HepG2 (cell line): Measurements from ENCODE around the gene TTPAL. TPM values are rescaled to one million over a fixed set of nuclear protein-coding genes. Genes with fewer than 3 reads are reported as not detected.

ENCODE experiments used
- ADNP ChIP-seq: sonication (generic); formaldehyde crosslinking; IDR thresholded peaks from 2 replicates; pipeline ENCODE4 v1.4.0; 2020; ENCODE audit warnings: missing genetic modification reagents
- CREB1 ChIP-seq, 2 experiments: fragments of 450-650 bp in 1 of 2; IDR thresholded peaks; 2 replicates each; pipeline ENCODE4 v1.6.1; 2016 to 2017; ENCODE audit warnings: control low read depth in 1 of 2, mild to moderate bottlenecking in 1 of 2, missing compliant biosample characterization in 1 of 2, missing genetic modification characterization in 1 of 2
- ELF3 ChIP-seq: IDR thresholded peaks from 2 replicates; pipeline ENCODE4 v1.6.1; 2016; ENCODE audit warnings: missing genetic modification reagents, missing compliant biosample characterization
- HMGA1 ChIP-seq: sonication (generic); formaldehyde crosslinking; conservative IDR thresholded peaks from 2 replicates; pipeline ENCODE4 v1.4.0; 2020; ENCODE audit warnings: missing genetic modification reagents
- HOXD1 ChIP-seq: sonication (generic); formaldehyde crosslinking; IDR thresholded peaks from 2 replicates; pipeline ENCODE4 v1.5.0; 2020; ENCODE audit warnings: missing genetic modification reagents
- NFRKB ChIP-seq: fragments of 450-650 bp; IDR thresholded peaks from 2 replicates; pipeline ENCODE4 v1.6.1; 2017
- PAWR ChIP-seq: sonication (generic); formaldehyde crosslinking; IDR thresholded peaks from 2 replicates; pipeline ENCODE4 v1.4.0; 2020; ENCODE audit warnings: missing genetic modification reagents, mild to moderate bottlenecking, borderline replicate concordance
- PCBP1 ChIP-seq: fragments of 200-400 bp; formaldehyde crosslinking; IDR thresholded peaks from 2 replicates; pipeline ENCODE4 v1.6.1; 2017; ENCODE audit warnings: mild to moderate bottlenecking, low read depth, low read length, borderline replicate concordance
- PRPF4 ChIP-seq: fragments of 200-400 bp; formaldehyde crosslinking; IDR thresholded peaks from 2 replicates; pipeline ENCODE4 v1.6.1; 2016; ENCODE audit warnings: low read length, low read depth; ENCODE audit not compliant: poor library complexity, severe bottlenecking
- RFX1 ChIP-seq: fragments of 450-650 bp; IDR thresholded peaks from 2 replicates; pipeline ENCODE4 v1.6.1; 2017
- SETDB1 ChIP-seq: sonication (generic); formaldehyde crosslinking; IDR thresholded peaks from 2 replicates; pipeline ENCODE4 v1.5.1; 2020; ENCODE audit warnings: missing genetic modification reagents, mild to moderate bottlenecking, borderline replicate concordance
- SP2 ChIP-seq: sonication (generic); formaldehyde crosslinking; IDR thresholded peaks from 2 replicates; pipeline ENCODE4 v1.5.1; 2020; ENCODE audit warnings: mild to moderate bottlenecking, missing genetic modification reagents
- SSRP1 ChIP-seq: IDR thresholded peaks from 2 replicates; pipeline ENCODE4 v1.6.1; 2016; ENCODE audit warnings: control low read depth
- TEAD2 ChIP-seq: sonication (generic); formaldehyde crosslinking; IDR thresholded peaks from 2 replicates; pipeline ENCODE4 v1.9.0; 2021; ENCODE audit warnings: missing genetic modification reagents
- THYN1 ChIP-seq: sonication (generic); formaldehyde crosslinking; IDR thresholded peaks from 2 replicates; pipeline ENCODE4 v1.8.1; 2023; ENCODE audit warnings: low read depth, mild to moderate bottlenecking, moderate library complexity, missing genetic modification reagents, borderline replicate concordance
- U2AF1 ChIP-seq: fragments of 200-400 bp; formaldehyde crosslinking; optimal IDR thresholded peaks from 2 replicates; pipeline ENCODE3; 2017; ENCODE audit warnings: mild to moderate bottlenecking, low read depth, low read length
- YEATS2 ChIP-seq: sonication (generic); formaldehyde crosslinking; IDR thresholded peaks from 2 replicates; pipeline ENCODE4 v1.4.0; 2020; ENCODE audit warnings: missing genetic modification reagents, borderline replicate concordance
- ZBTB34 ChIP-seq: sonication (generic); formaldehyde crosslinking; IDR thresholded peaks from 2 replicates; pipeline ENCODE4 v1.8.0; 2022; ENCODE audit warnings: mild to moderate bottlenecking, missing genetic modification reagents
- ZBTB42 ChIP-seq: sonication (generic); formaldehyde crosslinking; IDR thresholded peaks from 2 replicates; pipeline ENCODE4 v1.5.0; 2020; ENCODE audit warnings: mild to moderate bottlenecking, missing genetic modification reagents
- ZNF263 ChIP-seq: sonication (generic); formaldehyde crosslinking; IDR thresholded peaks from 2 replicates; pipeline ENCODE4 v1.4.0; 2020; ENCODE audit warnings: missing genetic modification reagents
- ZNF329 ChIP-seq: sonication (generic); formaldehyde crosslinking; IDR thresholded peaks from 2 replicates; pipeline ENCODE4 v1.9.0; 2021; ENCODE audit warnings: low read depth, mild to moderate bottlenecking, missing genetic modification reagents
- ZNF34 ChIP-seq: sonication (generic); formaldehyde crosslinking; IDR thresholded peaks from 2 replicates; pipeline ENCODE4 v1.4.0; 2020; ENCODE audit warnings: mild to moderate bottlenecking, missing genetic modification reagents, borderline replicate concordance
- ZNF567 ChIP-seq: sonication (generic); formaldehyde crosslinking; IDR thresholded peaks from 2 replicates; pipeline ENCODE4 v1.8.1; 2023; ENCODE audit warnings: mild to moderate bottlenecking, missing genetic modification reagents, borderline replicate concordance
- ZSCAN22 ChIP-seq: sonication (generic); formaldehyde crosslinking; IDR thresholded peaks from 2 replicates; pipeline ENCODE4 v1.4.0; 2020; ENCODE audit warnings: mild to moderate bottlenecking, missing genetic modification reagents
- polyA plus RNA-seq, 8 experiments: library from polyadenylated mRNA; depleted of rRNA in 3 of 8; stranded (reverse) in 7 of 8; unstranded in 1 of 8; fragments of >200 nt; fragmentation: Illumina TruSeq in 4 of 8; extraction: Trizol in 4 of 8; gene quantifications; 2 replicates each; pipeline versions ENCODE4 v1.2.1 to v1.2.3, GENCODE V29; 2011 to 2016; ENCODE audit warnings: low read depth in 4 of 8, missing spikeins in 1 of 8, mixed read lengths in 1 of 8; ENCODE audit not compliant: insufficient read depth in 1 of 8
- total RNA-seq, 5 experiments: library from RNA; depleted of rRNA; stranded (reverse); fragments of >200 nt; fragmentation: Illumina TruSeq; extraction: Trizol; gene quantifications; 2 replicates each; pipeline ENCODE4 v1.2.3, GENCODE V29; 2016; ENCODE audit warnings: low read depth in 1 of 5
- TF ChIP-seq, protein P1 (sequence below): IDR thresholded peaks from 2 replicates; pipeline ENCODE4 v1.6.1; 2016; ENCODE audit warnings: low read depth, control low read depth
- TF ChIP-seq, protein P2 (sequence below): sonication (generic); formaldehyde crosslinking; IDR thresholded peaks from 2 replicates; pipeline ENCODE4 v1.5.0; 2020; ENCODE audit warnings: missing genetic modification reagents
- TF ChIP-seq, protein P3 (sequence below): sonication (generic); formaldehyde crosslinking; IDR thresholded peaks from 2 replicates; pipeline ENCODE4 v1.5.0; 2020; ENCODE audit warnings: mild to moderate bottlenecking, missing genetic modification reagents, borderline replicate concordance

Gene TTPAL
- total and polyA plus RNA-seq, 2 of the 13 experiments (the other 11 are each of a cell fraction or from before 2014, with no cell fraction given), result 4.3 to 18.8 TPM

GRCh38 chr20:44447827-44448419 is 27.8 kb upstream of the TTPAL start (continued):
- TF ChIP-seq ZNF263 (peak; percentile 28; the same call in 1 of the 2 replicates), U2AF1 (no peak), SSRP1 (CRISPR knock-in tag) (no peak), ZNF34 (CRISPR knock-in tag) (no peak), ADNP (CRISPR knock-in tag) (0 out of 2 replicates have a peak, but pooled peaks have one; percentile 22), ZNF329 (CRISPR knock-in tag) (no peak), ZNF567 (CRISPR knock-in tag) (0 out of 2 replicates have a peak, but pooled peaks have one; percentile 65), NFRKB (no peak), PCBP1 (no peak), PRPF4 (no peak), ZSCAN22 (CRISPR knock-in tag) (no peak), SETDB1 (CRISPR knock-in tag) (no peak), RFX1 (no peak), ZBTB42 (peak; percentile 91), HOXD1 (CRISPR knock-in tag) (no peak), TEAD2 (CRISPR knock-in tag) (no peak), YEATS2 (no peak), SP2 (CRISPR knock-in tag) (no peak), HMGA1 (no peak), ELF3 (CRISPR knock-in tag) (peak; percentile 58), THYN1 (CRISPR knock-in tag) (no peak), ZBTB34 (CRISPR knock-in tag) (peak; percentile 72; the same call in 1 of the 2 replicates), PAWR (CRISPR knock-in tag) (no peak), CREB1 (IDR thresholded peaks at IDR 0.05) (no peak), CREB1 (CRISPR knock-in tag; IDR thresholded peaks at IDR 0.05) (no peak)
- TF ChIP-seq, protein P1, sequence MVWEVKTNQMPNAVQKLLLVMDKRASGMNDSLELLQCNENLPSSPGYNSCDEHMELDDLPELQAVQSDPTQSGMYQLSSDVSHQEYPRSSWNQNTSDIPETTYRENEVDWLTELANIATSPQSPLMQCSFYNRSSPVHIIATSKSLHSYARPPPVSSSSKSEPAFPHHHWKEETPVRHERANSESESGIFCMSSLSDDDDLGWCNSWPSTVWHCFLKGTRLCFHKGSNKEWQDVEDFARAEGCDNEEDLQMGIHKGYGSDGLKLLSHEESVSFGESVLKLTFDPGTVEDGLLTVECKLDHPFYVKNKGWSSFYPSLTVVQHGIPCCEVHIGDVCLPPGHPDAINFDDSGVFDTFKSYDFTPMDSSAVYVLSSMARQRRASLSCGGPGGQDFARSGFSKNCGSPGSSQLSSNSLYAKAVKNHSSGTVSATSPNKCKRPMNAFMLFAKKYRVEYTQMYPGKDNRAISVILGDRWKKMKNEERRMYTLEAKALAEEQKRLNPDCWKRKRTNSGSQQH (CRISPR knock-in tag), result no peak
- TF ChIP-seq, protein P2, sequence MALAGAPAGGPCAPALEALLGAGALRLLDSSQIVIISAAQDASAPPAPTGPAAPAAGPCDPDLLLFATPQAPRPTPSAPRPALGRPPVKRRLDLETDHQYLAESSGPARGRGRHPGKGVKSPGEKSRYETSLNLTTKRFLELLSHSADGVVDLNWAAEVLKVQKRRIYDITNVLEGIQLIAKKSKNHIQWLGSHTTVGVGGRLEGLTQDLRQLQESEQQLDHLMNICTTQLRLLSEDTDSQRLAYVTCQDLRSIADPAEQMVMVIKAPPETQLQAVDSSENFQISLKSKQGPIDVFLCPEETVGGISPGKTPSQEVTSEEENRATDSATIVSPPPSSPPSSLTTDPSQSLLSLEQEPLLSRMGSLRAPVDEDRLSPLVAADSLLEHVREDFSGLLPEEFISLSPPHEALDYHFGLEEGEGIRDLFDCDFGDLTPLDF (CRISPR knock-in tag), result no peak
- TF ChIP-seq, protein P3, sequence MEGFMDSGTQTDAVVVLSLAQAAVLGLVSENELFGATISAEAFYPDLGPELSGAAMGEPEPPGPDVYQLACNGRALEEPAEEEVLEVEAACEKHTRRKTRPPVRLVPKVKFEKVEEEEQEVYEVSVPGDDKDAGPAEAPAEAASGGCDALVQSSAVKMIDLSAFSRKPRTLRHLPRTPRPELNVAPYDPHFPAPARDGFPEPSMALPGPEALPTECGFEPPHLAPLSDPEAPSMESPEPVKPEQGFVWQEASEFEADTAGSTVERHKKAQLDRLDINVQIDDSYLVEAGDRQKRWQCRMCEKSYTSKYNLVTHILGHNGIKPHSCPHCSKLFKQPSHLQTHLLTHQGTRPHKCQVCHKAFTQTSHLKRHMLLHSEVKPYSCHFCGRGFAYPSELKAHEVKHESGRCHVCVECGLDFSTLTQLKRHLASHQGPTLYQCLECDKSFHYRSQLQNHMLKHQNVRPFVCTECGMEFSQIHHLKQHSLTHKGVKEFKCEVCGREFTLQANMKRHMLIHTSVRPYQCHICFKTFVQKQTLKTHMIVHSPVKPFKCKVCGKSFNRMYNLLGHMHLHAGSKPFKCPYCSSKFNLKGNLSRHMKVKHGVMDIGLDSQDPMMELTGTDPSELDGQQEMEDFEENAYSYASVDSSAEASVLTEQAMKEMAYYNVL, result no peak
